Left ventricle myocardium superior (tissue), 1 donor: ENCODE data around the gene SERPINB1. TPM values are rescaled to one million over a fixed set of nuclear protein-coding genes. Genes with fewer than 3 reads are reported as not detected.
A peak's percentile ranks its signal among the peaks of the same experiment; 100 is the strongest.
"Not testable (repeated sequence)": the region's sequence is repeated elsewhere in the genome, so short reads cannot be mapped to it uniquely, and the experiment has no call there.

Experiments
- ATAC-seq: fragments of 200-7000 bp; cut with Tn5 transposase; one replicate; pipeline ENCODE4 v1.9.1; 2020; ENCODE audit warnings: mild to moderate bottlenecking, moderate library complexity
- DNase-seq: peaks from one replicate; pipeline ENCODE4 v3.0.0-alpha.2; 2020
- intact Hi-C: fragments of 100-400 bp; cut with micrococcal nuclease; formaldehyde crosslinking; loops from one replicate; pipeline ENCODE4 v1.11.0; 2022
- long read RNA-seq: library from polyadenylated mRNA; unstranded; transcript quantifications from one replicate; pipeline ENCODE4 v2.0.0, GENCODE V29; 2021
- total RNA-seq: library from RNA; stranded (reverse); fragmentation: NEBNext Ultra II Directional; extraction: Animal tissue kit (Norgen Biotek cat#: 25700); gene quantifications from one replicate; pipeline ENCODE4 v1.2.1, GENCODE V29; 2021
- donor health status: DM: no; HTN: yes; CAD: no; lungs with severe emphysema.

The SERPINB1 gene
- total RNA-seq = 25.4 TPM
- long read RNA-seq, transcript SERPINB1-201 (7 exons, 2,619 nt) = major isoform, 61 of 72 reads
- long read RNA-seq, partial matches to known transcripts = 4 of 72 reads
- long read RNA-seq, other reads (novel, unspliced or antisense) = 7 of 72 reads

DNA sequence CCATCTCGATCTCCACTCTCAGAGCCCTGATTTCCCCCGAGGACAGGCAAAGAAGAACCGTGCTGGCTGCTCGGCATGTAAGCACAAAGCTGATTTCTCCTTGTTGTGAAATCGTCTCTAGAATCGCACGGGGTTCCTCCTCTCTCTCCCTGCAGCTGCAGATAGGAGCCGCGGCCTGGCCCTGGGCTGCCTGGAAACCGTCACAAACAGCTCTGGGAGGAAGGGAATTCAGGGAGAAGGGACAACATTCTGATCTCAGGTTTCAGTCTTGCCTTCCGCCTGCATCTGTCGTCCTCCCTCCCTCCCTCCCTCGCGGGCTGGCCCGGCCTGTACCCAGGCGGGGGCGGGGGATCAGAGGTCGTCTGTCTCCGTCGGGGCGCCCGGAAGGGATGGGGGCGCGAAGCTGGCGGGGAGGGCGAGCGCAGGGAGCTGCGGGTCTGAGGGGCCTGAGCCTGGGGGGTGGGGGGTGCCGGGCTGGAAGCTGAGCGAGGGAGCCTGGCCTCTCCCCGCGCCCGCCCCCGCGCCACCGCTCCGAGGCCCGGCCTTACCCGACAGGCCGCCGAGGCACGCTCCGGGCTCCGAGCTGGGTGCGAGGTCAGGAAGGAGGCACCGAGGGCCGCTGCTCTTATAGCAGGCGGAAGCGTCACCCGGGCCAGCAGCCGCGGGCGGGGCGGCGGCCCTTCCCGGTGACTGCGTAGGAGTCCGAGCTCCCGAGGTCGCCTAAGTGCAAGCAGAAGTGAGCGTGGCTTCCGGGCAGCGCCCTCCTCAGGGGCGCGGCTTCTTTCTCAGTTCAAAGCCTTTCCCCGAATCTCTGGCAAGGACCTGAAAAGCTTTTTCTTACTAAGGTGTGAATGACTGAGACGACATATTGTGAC lies at the start of gene SERPINB1:
Gene SERPINB1 (minus strand): TSS at position 600 of the 875 bp plus-strand sequence. CDS start 1,277 bp downstream, outside the sequence.
- intact Hi-C loops = loop anchor here (5.0 to 10.0 kb wide), 2 partner anchors 47 to 91 kb away; no protein-coding TSS in a partner anchor
- peak; percentile 95 for DNase-seq
- peak; percentile 92 for ATAC-seq

DNA sequence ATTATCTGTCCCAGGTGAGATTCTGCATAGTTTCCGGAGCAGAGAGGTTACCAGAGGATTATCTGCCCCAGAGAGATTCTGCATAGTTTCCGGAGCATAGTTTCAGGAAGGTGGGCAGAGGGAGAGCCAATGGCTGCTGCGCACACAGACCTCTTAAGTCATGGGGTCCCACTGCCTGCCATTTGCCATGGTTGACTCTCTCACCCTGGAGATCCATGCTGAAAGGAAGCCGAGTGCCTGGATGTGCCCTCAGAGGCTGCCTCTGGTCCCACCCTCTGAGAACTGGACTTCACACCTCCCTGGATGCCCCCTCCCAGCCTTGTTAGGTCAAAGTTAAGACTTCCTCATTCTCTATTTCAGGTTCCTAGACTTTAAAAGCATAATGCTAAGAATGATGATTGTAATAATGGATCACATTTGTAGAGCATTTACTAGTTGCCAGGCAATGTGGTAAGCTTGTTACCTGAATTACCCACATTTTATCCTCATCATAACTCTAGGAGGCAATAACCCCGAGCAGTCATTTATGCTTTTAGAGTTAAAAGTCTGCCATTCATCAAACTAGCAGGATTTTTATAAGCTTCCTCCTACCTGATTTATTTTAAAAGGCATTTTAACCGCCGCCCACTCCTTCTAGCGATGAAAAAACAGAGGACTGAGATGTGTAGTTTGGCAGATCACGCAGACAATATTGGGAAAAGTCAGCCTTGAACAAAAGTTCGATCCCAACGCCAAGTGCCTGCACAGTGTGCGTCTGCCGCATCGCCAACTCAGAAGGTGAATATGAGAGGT lies 49.5 kb upstream of the SERPINB1 start:
- no peak for ATAC-seq
- intact Hi-C loops = no loop called here
- no peak for DNase-seq

DNA sequence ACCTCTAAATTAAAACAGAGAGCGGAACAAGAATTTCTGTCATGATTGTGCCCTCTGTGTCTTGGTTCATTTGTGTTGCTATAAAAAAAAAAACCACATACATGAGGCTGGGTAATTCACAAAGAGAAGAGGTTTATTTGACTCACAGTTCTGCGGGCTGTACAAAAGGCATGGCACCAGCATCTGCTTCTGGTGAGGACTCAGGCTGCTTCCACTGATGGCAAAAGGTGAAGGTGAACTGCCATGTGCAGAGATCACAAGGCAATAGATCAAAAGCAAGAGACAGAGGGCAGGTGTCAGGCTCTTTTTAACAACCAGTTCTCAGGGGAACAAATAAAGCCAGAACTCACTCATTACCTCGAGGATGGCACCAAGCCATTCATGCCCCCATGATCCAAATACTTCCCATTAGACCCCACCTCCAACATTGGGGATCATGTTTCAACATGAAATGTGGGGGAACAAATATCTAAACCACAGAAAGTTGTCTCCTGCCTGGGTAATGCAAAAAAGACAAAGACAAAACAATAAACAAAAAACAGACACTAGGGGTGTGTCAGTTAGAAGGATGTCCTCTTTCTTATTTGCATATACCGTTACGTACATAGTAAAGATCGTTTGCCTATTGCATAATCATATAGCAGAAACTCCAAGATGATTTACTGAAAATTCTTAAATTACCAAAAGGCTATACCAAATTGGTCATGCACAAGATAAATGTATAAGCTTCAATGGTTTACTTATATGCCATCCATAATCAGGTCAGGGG lies 44.5 kb upstream of the SERPINB1 start:
- DNase-seq = no peak
- intact Hi-C loops = no loop called here
- ATAC-seq = no peak

DNA sequence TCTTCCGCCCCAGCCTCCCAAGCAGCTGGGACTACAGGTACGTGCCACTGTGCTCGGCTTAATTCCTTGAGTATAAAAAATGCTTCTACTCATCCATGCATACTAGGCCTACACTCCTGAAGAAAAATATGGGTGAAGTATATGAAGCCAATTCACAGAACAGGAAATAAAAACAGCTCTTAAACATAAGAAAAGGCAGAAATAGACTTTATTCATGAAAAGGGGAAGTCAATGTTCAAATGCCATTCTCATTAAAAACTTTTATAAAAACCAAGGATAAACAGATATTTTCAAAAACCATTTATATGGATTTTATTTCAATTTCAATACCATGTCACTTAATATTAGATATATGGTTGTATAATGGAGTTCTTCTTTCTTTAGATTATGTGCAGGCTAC lies 43.1 kb upstream of the SERPINB1 start:
- intact Hi-C loops = no loop called here
- ATAC-seq (no peak), DNase-seq (no peak)

DNA sequence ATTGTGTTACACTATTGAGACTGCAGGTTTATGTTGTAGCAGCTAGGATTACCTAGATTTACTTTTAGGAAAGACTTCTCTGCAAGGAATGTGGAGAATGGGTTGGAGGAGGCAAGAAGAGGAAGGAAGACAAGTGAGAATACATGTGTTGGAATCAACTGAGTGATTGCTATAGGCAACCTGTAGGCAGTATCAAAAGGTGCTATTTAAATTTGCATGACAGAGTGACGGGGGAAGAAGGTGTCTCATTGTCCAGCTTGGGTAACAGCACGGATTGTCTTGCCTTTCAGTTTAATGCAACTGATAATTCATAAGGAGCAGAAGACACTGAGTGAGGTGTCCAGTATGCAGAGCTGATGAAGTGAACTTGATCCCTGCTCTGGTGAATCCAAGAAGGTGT lies 42.0 kb upstream of the SERPINB1 start:
- intact Hi-C loops = no loop called here
- ATAC-seq (no peak), DNase-seq (no peak)

DNA sequence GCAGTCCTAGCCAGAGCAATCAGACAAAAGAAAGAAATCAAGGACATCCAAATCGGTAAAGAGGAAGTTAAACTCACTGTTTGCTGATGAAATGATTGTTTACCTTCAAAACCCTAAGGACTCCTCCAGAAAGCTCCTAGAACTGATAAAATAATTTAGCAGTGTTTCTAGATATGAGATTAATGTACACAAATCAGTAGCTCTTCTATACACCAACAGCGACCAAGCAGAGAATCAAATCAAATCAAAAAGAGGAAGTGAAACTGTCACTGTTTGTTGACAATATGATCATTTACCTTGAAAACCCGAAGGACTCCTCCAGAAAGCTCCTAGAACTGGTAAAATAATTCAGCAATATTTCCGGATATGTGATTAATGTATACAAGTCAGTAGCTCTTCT lies 39.8 kb upstream of the SERPINB1 start:
- no peak for DNase-seq
- ATAC-seq = no peak
- intact Hi-C loops = no loop called here

DNA sequence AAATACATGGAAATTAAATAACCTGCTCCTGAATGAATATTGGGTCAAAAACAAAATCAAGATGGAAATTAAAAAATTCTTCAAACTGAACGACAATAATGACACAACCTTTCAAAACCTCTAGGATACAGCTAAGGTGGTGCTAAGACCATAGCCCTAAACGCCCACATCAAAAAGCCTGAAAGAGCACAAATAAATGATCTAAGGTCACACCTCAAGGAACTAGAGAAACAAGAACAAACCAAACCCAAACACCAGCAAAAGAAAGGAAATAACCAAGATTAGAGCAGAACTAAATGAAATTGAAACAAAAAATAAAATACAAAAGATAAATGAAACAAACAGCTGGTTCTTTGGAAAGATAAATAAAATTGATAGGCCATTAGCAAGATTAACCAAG lies 38.5 kb upstream of the SERPINB1 start:
- ATAC-seq, DNase-seq, intact Hi-C loops: not testable (repeated sequence)

DNA sequence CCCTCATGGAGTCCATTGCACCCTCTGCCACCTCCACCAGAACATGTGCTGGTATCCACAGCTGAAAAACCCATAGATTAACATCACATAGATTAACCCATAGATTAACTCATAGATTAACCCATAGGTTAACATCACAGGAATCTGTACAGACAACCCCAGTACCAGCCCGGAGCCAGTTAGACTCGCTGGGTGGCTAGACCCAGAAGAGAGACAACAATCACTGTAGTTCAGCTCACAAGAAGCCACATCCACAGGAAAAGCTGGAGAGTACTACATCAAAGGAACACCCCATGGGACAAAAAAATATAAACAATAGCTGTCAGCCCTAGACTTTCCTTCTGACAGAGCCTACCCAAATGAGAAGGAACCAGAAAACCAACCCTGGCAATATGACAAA lies 36.3 kb upstream of the SERPINB1 start:
- intact Hi-C loops = no loop called here
- ATAC-seq (no peak), DNase-seq (no peak)

DNA sequence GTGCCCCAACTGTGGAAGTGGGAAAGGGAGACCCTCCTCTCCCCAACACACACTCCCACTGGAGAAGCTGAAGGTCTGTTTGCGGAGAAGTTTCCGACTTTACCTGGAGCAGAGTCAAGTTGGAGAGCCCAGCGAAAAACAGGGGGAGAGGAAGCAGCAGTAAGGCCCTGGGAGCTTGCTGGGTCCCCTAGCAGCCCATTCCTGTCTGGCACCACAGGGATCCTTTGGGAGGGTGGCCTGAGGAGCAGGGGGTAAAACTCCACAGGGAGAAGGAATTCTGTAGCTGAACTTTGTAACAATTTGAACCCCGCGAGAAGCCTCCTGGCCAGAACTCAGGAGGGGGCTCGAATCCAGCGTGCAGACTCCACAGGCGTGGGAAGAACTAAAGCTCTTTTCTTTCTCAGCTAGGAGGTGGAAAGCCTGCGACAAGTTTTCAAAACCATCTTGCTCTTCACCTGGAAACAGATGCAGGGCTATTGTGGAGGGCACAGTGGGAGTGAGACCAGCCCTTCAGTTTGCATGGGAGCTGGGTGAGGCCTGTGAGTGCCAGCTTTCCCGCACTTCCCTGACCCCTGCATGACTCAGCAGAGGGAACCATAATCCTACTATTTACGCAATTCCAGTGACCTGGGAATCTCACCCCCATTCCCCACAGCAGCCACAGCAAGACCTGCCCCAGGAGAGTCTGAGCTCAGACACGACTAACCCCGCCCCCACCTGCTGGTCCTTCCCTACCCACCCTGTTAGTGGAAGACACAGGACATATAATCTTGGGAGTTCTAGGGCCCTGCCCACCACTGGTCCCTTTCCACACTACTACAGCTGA lies 35.6 kb upstream of the SERPINB1 start:
- intact Hi-C loops = no loop called here
- DNase-seq (no peak), ATAC-seq (peak; percentile 3)

DNA sequence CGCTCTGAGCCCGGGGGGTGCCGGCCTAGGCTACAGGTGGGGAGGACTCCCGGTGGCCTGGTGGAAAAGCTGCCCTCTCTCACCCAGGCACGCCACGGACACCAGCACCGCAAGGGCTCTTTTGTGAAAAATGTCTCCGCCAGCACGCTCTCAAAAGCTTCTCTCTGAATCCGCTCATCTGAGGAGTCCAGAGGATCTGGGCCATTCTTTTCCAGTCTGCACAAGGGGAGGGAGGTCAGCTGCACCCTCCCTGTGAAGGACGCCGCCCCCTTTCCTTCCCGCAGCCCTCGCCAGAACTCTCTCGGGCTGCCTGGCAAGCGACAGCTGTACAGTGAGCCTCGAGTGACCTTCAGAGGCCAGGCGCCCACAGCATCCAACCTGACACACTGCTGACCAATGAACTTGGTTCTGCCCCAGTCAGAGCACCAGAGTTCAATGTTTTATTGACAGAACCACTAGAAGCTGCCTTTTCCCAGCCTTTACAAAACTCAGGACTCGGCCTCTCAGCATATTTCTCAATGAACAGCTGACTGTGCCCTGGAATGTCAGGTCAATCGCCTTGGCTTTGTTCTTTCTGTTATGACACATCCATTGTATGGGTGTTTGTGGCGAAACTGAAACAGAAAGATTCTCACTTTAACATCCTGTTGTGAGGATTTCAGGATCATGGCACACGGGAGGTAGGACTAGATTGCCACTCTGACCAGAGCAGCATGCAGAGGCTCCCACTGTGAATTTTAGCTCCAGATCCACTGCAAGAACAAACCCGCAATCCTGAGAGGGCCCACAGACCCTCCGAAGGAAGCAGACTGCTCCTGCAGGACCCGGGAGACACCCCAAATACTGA lies 34.8 kb upstream of the SERPINB1 start:
- ATAC-seq = peak; percentile 91
- DNase-seq = peak; percentile 83
- intact Hi-C loops = no loop called here

DNA sequence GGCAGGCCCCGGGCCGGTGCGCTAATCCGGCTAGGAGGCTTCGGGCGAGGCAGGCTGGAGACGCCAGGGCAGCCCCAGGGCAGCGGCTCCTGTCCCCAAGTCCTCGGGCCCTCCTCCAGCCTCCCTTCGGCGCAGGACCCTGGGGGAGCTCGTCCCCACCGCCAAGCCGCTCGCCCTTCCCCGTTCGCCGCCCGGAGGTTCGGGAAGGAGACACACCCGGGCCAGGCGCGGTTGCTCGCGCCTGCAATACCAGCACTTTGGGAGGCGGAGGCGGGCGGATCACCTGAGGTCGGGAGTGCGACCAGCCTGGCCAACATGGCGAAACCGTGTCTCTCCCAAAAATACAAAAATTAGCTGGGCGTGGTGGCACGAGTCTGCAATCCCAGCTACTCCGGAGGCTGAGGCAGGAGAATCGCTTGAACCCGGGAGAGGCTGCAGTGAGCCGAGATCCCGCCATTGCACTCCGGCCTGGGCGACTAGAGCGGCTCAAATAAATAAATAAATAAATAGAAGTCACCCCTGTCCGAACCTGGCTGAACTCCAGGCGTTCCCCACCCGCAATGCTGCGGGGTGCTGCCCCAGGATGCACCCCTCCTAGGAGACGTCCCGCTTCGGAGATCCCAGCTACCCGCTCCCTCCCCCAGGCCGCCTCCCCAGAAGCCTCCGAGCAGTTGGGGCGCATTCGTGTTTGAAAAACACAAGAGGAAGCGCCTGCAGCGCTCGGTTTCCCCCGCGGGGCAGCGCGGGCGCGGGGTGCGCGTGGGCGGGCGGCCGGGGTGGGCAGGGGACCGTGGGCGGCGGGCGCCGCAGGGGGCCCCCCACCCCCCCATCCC lies 33.9 kb upstream of the SERPINB1 start:
- peak; percentile 74 for DNase-seq
- intact Hi-C loops = no loop called here
- peak; percentile 57 for ATAC-seq

DNA sequence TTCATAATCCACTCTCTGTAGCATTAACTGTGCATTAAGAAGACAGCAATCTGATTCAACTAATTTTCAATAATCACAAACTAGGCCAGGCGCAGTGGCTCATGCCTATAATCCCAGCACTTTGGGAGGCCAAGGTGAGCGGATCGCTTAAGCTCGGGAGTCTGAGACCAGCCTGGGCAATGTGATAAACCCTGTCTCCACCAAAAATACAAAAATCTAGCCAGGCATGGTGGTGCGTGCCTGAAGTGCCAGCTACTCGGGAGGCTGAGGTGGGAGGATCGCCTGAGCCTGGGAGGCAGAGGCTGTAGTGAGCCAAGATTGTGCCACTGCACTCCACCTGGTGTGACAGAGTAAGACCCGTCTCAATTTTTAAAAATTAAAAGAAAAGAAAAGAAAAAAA lies 32.0 kb upstream of the SERPINB1 start:
- ATAC-seq (no peak), DNase-seq (no peak)
- intact Hi-C loops = no loop called here

DNA sequence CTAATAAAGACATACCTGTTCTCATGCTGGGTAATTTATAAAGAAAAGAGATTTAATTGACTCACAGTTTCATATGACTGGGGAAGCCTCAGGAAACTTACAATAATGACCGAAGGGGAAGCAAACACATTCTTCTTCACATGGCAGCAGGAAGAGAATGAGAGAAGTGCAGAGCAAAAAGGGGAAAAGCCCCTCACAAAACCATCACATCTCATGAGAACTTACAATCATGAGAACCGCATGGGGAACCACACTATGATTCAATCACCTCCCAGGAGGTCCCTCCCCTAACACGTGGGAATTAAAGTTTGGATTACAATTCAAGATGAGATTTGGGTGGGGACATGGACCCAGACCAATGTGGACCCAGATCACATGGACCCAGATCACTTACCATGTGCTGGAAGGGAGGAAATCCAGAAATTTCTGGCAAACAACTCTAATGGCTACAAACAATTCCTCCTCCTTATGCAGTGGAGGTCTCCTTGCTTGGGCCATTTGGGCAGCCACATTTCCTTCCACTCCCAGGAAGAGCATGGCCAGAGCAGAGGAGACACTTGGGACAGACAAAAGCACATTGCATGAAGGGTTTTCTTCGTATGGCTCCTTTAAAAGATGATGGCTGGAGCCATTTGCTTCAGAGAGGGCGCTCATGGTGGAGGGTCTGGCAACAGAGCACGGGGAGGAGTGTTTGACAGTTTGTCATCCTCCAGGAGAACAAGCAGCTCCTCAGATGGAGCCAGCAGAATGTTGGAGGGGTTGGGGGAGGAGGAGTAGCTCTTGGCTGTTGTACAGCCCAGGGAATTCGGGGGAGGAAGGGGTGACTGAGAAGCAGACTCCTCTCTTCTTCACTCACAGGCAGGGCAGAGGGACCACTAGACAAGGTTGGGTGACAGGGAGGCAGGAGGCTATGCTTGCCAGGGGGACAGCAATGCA lies 31.0 kb upstream of the SERPINB1 start:
- DNase-seq (no peak), ATAC-seq (no peak)
- intact Hi-C loops = no loop called here

DNA sequence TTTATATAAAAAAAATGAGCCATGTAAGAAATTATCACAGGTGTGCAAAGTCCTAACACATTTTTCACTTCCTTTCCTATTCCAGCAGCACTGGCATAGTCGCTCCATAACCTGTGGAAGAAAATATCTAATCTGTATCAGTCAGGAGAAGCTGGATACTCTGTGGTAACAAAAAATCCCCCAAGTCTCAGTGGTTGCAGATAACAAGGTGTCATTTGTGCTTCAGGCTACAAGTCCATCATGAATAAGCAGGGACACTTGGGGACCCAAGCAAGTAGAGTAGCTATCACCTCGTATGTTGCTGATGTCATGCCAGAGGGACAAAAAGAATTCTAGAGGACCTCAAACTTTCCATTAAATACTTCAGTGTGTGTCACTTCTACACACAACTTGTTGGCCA lies 30.3 kb upstream of the SERPINB1 start:
- no peak for ATAC-seq
- intact Hi-C loops = no loop called here
- DNase-seq = no peak

DNA sequence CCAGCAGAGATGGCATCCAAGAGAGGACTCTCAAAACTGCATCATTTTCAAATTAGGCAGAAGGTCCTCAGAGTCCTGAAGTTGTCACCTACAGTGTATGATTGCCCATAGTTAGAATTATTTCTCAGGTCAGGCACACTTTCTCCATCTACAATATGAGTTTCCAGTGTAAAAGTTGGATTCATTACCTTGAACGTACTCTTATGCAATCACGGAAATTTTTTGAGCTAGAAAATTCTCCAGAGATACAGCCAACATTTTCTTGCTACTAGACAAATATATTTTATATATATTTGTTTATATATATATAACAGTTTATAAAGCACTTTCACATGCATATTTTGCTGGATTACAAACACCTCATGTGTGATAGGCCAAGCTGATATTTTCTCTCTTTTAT lies 29.4 kb upstream of the SERPINB1 start:
- DNase-seq = no peak
- ATAC-seq = no peak
- intact Hi-C loops = no loop called here
